Stimulated activated naive CD4-positive, alpha-beta T cell treated with Interleukin-2 at 50 U/mL for 16 hours (primary cell): ENCODE data around the gene SHC1.

Experiments
- DNase-seq: peaks from one replicate; lab custom pipeline; 2025; lab: John Stamatoyannopoulos, UW

The SHC1 gene

DNA sequence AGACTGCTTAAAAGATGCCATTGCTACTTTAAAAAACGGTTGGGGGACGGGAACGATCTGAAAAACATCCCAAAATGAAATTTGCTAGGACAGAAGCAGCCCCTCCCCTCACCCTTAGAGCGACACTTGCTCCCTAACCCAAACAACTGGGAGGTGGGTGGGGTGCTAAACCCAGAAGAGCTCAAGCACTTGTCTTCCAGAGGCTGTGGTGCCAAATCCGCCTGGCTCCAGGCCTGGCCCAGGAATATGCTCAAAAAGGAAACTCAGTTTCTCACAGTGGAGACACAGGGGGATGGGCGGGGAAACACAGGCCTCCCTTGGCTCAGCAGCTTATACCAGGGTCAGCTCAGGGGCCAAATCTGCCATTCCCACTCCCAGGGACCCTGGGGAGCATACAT, 14.0 kb downstream of the SHC1 start:
- DNase-seq = no peak

DNA sequence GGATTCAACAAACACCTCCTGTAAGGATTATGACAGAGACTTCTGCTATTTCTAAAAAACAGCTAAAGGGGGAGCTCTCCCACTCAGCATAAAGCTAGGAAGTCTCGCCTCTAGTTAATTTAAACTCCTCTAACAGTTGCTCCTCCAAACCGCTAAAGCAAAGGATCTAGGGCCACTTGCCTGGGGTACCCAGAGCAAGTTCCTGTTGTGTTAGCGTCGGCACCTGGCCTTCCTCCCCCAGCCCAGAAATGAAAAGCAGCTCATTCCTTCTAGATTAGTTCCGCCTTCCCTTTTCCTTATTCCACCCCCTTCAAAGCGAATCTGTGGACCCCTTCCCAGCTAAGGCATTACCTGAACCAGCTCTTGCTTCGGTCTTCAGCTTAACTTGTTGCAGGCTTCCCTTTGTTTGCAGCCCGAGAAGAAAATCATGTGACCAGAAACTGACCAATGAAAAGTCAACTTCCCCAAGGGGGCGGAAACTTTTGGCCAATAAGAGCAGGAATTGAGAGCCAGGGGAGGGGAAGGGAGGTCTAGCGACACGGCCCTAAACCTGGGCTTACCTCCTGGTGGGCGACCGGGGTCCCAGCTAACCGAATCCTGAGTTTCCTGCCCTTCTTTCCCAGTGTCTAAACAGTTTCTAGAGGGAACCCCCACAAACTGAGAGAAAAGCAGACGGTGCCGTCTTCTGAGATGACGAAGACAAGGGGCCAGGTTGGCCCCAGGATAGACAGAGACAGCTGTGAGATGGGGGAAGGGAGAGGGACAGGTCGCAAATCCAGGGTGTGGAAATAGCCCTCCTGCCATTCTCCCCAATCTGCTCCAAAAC, 14.6 kb downstream of the SHC1 start, which contains the start of gene PBXIP1:
Gene PBXIP1, minus strand, starts transcription at position 382 of the 826 bp plus-strand sequence. CDS start 2,378 bp downstream, outside the sequence.
- DNase-seq = peak; percentile 69

DNA sequence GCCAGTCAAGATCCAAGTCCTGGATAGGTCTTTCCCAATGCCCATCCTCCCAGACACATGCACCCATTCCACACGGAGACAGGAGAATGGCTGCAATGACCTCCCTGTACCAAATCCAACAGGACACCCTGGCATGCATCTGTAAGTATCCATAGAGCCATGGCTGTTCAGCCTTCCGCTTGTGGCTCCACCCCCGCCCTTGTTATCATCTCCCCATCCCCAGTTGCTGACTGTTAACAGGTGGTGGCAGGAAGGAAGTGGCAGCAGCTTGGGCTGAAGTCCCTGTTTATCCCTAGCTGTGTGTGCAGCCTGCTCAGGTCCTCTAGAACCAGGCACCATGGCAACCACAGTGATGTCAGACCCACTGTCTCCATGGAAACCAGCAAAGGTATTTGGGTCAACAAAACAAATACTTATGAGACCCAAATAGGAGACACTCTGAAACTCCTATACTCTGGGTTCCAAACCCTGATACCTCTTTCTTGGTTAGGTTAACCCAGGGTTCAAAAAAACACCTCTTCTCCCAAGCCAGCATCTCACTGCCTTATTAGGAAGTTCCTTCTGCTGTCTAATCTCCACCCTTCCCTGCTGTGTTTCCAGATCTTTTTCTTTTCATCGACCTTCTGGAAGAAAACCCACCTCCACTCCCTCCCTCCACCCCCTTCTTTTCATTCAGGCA, 15.4 kb downstream of the SHC1 start:
- peak; percentile 81 for DNase-seq

DNA sequence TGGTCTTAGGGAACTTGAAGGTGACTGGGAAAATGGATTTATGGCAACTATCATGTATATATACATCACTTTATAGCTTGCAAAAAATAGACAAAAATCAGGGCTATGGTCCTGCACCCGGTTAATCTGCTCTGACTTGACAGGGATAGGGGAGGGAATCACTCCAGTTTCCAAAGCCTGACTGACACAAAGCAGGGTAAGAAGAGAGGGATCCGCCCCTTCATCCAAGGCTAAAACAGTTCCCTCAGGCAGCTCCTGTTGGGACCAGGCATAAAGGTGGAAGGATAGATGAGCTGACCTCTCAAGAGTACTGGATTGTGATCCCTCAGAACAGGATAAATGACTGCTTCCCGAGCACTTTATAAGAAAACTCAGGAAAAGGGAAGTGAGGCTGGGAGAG, 16.0 kb downstream of the SHC1 start:
- no peak for DNase-seq

DNA sequence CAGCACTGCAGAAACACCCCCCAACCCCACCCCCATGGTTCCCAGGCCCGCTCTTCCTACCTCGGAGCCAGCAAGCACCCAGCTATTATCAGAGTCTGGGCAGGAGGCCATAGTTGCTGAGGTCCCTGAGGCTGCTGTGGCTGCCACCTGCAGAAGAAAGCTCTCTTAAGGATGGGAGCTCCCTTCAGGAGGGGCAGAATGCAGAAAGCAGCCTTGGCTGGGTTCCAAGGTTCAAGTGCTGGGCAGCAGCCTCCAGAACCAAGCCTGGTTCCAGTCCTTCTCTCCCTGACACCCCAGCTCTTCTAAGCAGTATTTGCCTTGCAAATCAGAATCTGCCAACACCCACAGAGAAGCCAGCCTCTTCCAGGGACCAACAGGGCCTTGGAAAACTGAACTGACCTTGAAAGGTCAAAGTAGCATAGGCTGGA, 16.9 kb downstream of the SHC1 start:
- DNase-seq = no peak

DNA sequence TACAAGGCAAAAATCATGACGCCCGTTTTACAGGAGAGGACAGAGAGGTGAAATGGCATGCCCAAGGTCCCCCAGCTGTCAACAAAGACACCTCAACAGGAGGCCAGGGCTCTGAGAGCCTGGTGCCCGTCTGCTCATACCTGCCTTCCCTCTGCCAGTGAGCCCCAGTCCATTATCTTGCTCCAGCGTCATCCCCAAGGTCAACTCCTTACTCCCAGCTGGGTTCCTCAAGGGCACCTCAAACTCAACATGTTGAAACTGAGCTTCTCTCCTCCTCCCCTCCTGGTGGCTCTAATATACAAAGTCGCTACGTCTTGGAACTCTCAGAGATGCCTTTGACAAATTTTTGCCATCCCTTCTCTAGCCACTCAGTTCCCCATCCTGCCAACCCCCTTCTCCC, 17.9 kb downstream of the SHC1 start:
- no peak for DNase-seq

DNA sequence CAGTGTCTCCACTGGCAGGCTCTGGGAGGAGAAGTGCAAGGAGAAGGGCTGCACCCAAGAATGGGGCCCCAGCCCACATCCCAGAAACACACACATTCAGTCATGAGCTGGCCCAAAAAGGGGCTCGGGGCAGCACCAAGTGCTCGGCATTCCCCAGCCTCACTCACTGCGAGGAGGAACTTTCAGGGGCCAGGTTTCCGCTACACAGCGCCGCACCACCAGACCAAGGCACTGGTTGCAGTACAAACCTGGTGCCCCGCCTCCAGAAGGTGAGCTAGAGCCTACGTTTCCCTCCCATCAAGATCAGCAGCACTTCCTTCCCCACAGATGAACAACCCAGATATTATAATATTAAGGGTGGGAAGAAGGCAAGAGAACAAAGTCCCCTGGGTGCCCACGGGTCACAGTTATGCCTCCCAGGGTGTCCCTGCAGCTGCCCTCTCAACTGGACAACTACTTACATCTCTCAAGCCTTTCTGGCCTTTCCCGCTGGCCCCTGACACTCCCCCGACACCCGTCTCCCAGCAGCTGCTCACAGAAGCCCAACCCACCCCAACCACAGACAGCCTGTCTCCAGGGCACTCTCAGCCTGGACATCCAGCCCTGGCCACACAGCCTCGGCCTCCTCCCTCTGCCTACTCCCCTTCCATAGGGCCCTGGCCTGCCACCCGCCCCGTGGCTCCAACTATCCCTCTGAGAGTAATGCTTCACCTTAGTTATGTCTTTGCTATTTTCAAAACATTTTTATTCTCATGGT, 18.5 kb downstream of the SHC1 start:
- DNase-seq = peak; percentile 67

DNA sequence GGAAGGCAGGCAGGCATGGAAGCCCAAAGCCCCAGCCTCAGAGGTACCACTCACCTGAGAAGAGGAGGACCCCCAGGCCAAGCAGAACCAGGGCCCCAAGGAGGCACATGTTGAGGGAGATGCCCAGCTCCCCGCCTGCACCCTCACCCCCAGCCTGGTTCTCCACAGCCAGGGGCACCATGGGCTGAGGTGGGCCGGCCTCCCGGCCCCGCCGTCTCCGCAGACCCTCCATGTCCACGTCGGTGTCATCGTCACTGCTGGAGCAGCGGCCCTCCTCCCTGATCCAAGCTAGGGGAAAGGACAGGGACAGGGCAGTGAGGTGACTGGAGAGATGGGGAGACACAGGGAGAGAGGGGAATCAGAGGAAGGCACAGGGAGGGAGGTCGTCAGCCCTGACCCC, 22.5 kb downstream of the SHC1 start:
- no peak for DNase-seq

DNA sequence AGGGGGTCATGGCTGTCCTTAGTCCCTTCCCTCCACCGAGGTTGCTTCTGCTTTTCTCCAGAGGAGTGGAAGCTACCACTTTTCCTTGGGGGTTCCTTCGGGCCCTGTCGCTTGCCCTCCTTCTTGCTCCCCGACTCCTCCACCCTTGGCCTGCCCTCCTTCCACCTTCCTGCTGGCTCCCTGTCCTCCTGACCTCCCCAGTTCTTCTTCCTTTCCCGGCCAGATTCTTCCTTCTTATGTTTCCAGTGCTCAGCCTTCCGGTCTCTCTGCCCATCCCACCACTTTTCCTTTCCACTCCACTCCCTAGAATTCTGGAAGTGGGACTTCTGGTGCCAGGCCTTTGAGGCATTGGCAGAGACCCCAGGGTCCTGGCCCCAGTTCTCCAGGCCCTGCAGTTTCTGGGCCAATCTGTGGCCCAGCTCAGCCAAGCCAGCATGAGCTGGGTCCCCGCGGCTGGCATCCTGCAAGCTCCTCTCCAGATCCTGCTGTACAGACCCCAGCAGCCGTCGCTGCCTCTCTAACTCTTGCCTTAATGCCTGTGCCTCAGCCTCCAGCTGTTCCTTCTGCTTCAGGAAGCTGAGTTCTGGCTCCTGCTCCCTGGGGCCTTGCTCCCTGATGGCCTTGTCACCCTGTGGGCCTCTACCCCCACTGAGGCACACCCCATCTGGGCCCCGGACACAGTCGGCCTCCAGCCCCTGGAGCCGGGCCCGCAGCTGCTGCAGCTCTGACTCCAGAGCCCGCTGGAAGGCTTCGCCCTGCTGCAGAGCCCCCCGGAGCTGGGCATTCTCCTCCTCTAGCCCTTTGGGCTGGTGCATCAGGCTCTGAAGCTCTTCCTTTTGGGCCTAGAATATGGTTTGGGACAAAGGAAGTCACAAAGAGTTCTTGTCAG, 24.3 kb downstream of the SHC1 start:
- DNase-seq = no peak

DNA sequence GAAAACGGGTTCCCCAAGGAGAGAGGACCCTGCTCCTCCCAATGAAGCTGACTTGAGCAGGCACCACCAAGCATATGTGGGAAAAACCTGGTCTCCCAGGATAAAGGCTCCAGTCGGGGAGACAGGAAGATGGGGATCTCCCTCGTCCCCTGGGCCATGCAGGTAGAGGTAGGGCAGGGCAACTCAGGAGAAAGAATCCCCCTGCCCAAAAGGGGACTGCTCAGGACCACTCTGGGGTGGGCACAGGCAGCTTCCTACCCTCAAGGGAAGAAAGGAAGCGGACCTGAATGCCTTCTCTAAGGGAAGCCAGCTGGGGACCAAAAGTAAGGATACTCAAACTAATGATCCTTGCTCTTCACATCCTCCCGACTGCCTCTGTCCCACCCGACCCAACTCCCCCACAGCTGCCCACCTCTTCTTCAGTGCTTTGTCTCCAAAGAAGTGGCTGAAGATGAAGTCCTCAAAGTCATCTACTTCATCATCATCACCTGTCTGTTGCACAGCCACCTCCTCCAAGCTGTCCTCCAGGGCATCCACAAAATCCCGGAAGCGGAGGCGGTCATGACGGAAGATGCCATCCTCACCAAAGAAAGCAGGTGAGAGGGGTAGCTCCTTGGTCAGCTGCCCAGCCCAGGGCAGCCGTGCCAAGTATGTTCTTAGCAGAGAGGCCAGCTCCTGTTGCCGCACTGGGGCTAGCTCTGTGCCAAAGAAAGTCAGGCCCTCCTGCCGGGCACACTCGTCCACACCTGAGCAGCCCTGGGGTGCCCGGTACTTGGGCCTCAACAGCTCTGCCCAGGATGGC, 25.2 kb downstream of the SHC1 start:
- DNase-seq = no peak

DNA sequence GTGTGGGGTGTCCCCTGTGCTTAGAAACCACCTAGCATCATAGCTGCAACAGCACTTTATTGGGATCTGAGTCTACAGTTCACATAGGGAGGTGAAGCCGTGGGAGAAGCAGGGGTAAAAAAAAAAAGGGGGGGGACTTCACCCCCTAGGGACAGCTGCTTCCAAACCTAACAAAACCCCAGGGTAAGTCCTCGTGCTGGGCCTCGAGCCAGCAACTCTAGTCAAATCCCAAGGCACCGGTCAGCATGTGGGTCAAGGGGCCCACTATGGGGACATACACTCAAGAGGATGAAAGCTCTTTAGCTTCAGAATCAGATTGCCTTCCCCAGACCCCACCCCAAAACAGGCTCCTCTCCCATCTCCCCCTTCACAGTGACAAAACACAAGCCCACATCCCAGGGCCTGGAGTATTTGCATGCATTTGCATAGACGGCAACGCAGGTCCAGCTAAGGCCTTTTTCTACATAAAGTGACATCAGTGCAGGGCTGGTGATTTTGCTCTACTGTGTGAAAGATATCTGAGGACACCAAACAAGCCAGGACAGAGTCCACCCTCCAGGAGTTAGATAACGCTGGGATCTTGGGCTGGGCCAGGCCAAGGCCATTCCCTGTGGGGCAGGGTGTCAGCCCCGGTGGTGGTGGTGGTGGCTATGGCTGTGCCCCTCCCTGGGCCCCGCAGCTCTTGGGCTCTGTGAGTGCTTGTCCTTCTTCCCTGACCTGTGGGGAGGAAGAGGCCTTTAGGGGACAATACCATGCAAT, 26.0 kb downstream of the SHC1 start:
- no peak for DNase-seq

DNA sequence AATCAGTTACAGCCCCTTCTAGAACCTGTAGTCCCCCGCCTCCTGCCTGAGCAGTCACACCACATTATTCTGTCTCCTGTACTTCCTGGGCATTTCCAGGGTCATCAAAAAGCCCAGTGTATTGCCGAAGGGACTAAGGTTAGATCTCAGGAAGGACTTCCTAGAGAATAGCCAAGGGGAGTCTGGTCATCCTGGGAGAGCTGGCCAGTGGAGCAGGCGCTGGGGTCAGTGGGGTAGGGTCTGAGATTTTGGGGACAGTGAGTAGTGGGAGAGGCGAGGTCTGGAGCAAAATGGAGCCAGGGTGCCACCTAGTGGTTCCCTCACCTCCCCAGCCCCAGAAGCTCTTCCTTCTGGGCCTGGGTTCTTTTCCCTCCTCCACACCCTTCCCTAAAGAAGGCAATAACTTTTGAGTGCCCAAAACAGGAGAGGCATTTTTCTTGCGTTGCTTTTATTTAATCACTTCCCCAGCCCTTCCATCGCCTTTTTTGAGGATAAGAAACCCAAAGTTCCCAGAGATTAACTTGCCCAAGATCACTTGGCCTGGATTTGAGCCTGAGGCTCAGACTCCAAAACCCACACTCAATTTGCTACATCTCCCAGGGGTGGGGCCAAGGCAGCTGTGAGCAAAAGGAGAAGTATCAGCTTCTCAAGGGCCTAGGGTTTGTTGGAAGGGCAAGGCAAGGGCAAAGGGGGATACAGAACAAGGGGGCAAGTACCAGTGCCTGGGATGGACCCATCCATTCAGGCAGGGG, 26.7 kb downstream of the SHC1 start:
- peak; percentile 21 for DNase-seq

DNA sequence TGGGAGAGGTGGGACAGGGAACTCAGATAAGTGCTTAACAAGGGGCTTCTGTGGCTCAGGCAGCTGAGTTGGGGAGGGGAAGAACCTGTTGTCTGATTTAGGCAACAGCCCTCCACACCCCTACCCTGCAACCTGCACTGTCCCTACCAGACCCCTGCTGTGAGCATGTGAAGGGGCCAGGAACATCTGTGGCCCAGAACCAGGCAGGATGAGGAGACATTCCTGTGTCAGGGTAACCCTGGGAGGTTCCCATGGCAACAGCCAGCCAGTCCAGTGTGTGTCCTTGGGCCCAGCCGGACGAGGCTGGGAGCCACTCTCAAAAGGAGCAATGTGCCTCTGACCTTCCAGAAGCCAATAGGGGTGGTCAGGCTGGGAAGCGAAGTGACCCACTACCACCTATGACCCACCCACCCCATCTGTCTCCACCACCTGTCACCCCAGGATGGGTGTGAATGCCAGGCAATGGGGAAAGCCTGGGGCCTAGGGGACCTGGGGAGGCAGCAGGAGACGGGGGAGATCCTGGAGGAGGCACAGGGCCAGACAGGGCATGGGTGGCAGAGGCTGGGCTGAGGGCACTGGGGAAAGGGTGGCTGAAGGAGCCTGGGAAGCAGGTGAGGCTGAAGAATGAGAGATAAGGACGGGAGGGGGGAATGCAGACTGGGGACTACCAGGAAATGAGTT, 29.1 kb downstream of the SHC1 start:
- no peak for DNase-seq

DNA sequence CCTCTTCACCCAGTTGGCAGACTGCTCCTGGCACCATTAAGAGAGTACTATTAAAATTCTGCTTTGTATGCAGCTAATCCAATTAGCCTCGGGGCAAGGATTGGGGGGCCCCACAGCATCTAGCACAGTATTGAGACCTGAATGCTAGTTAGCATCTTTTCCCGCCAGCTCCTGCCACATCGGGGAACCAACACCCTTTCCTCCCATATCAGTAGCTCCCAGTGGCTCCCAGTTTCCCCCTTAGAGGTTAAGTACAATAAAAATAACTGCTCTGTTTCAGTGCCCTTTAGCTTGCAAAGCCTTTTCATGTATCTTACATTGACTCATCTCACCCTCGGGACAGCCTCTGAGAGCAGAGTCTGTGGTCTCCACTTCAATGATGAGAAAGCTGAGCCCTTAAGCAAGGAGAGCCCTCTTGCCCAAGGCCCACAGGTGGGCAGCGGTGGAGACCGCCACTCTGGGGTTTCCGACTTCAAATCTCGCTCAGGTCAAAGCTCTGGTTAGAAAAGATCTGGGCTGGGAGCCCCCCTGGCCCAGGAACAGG, 29.8 kb downstream of the SHC1 start:
- DNase-seq = no peak

DNA sequence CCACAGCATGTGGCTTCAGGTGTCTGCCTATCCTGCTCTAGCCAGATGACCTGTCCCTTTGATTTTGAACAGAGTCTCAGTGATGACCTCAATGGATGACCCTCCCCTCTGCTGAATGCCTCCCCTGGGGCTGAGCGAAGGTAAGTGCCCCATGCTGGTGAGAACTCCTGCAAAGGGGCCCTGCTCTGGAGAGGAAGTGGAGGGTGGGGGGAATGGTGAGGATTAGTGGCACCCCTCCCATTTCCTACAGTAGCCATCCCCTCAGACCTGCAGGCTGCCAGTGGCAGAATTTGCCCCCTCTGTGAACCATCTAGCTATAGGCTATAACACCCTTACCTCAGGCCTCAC, 30.4 kb downstream of the SHC1 start:
- no peak for DNase-seq

DNA sequence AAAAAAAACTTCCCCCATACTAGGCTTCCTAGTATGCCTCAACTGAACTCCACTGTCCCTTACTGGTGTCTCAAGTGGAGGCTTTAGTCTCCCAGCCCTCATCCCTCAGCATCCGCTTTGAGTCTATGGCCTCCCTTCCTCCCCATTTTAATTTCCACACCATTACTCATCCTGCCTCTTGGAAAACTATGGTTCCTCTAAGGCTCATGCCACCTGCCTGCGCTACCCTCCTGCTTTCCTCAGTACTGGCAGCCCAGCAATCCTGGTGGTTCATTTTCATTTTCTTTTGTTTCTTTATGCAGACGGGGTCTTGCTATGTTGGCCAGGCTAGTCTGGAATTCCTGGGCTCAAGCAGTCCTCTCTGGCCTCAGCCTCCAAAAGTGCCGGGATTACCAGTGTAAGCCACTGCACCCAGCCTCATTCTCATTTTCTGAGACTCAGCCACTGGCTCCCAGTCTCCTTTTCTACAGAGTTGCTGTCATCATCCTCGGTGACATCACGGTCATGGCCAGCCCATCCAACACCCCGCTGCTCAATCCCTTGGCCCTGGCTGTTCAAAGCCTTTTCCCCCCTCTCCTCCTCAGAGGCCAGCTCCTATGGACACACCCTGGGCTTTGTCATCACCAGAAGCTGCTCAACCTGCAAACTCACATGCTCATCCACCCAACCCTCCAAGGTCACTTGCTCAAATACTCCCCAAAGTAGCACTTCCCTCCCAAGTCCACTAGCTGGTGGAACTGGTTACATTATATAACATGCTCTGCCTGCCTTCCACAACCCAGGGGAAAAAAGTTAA, 31.7 kb downstream of the SHC1 start:
- no peak for DNase-seq

DNA sequence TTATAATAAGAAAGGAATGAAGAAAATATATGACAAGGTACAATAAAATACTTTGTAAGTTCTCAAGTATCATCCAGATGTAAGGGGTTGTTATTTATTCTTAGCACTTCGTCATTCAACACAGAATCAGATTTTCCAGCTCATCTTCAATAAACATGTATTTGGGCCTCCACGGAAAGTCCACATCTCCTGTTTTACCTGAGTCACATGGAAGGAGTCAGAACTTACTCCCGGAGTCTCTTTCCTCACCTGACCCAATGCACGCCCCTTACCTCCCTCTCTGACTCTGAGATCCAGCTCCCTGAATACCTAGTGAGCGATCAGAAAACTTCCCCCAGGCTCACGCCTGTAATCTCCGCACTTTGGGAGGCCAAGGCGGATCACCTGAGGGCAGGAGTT, 32.6 kb downstream of the SHC1 start:
- no peak for DNase-seq
